WTC11 (cell line): ENCODE data around the gene ZDHHC16. TPM values are rescaled to one million over a fixed set of nuclear protein-coding genes. Genes with fewer than 3 reads are reported as not detected.

Experiments used
- ATAC-seq: fragments of 200-7000 bp; cut with Tn5 transposase; 2 replicates; pipeline ENCODE4 v1.10.0; 2021; ENCODE audit warnings: mild to moderate bottlenecking, moderate library complexity
- CTCF ChIA-PET: fragments of 300-600 bp; sonication (Branson Sonifier 250); formaldehyde crosslinking; loops from one replicate; lab custom pipeline; 2021; ENCODE audit warnings: antibody characterized with exemption; lab: Charles Lee
- POLR2A ChIA-PET: fragments of 350-600 bp; sonication (Branson Sonifier 250); formaldehyde crosslinking; loops from one replicate; lab custom pipeline; 2021; ENCODE audit warnings: antibody characterized with exemption; lab: Charles Lee
- DNase-seq: peaks from one replicate; pipeline ENCODE4 v3.0.0; 2021; ENCODE audit warnings: low spot score
- H3K27ac Mint-ChIP-seq: 2 replicates; pipeline ENCODE4 v1.8.0; 2021; ENCODE audit warnings: mixed read lengths
- H3K27me3 Mint-ChIP-seq: 2 replicates; pipeline ENCODE4 v1.8.0; 2021; ENCODE audit warnings: low read depth, mild to moderate bottlenecking, moderate library complexity, mixed read lengths
- H3K36me3 Mint-ChIP-seq: 2 replicates; pipeline ENCODE4 v1.8.0; 2021; ENCODE audit warnings: mixed read lengths
- H3K4me1 Mint-ChIP-seq: 2 replicates; pipeline ENCODE4 v1.8.0; 2022; ENCODE audit warnings: mixed read lengths
- H3K4me3 Mint-ChIP-seq: 2 replicates; pipeline ENCODE4 v1.8.0; 2021; ENCODE audit warnings: mild to moderate bottlenecking, moderate library complexity, mixed read lengths
- H3K9me3 Mint-ChIP-seq: 2 replicates; pipeline ENCODE4 v1.8.0; 2021; ENCODE audit warnings: mixed read lengths
- ELF4 ChIP-seq: sonication (generic); formaldehyde crosslinking; IDR thresholded peaks from 2 replicates; pipeline ENCODE4 v1.8.1; 2022; ENCODE audit warnings: low read depth, mild to moderate bottlenecking, moderate library complexity, missing genetic modification reagents
- EMX1 ChIP-seq: fragments of 250-450 bp; sonication (Bioruptor Pico); IDR thresholded peaks from 2 replicates; pipeline ENCODE4 v1.8.0; 2021; ENCODE audit warnings: mild to moderate bottlenecking
- ETV6 ChIP-seq: sonication (generic); formaldehyde crosslinking; IDR thresholded peaks from 2 replicates; pipeline ENCODE4 v1.8.1; 2022; ENCODE audit warnings: mild to moderate bottlenecking, missing genetic modification reagents
- FOXJ3 ChIP-seq: sonication (generic); formaldehyde crosslinking; IDR thresholded peaks from 2 replicates; pipeline ENCODE4 v1.9.0; 2021; ENCODE audit warnings: missing genetic modification reagents, mild to moderate bottlenecking, borderline replicate concordance
- FOXK1 ChIP-seq: sonication (generic); formaldehyde crosslinking; IDR thresholded peaks from 2 replicates; pipeline ENCODE4 v1.8.0; 2022; ENCODE audit warnings: mild to moderate bottlenecking, moderate library complexity, missing genetic modification reagents
- FOXP1 ChIP-seq: sonication (generic); formaldehyde crosslinking; IDR thresholded peaks from 2 replicates; pipeline ENCODE4 v1.8.0; 2022; ENCODE audit warnings: missing genetic modification reagents, mild to moderate bottlenecking, moderate library complexity, borderline replicate concordance
- GABPB1 ChIP-seq: sonication (generic); formaldehyde crosslinking; IDR thresholded peaks from 2 replicates; pipeline ENCODE4 v1.8.1; 2023; ENCODE audit warnings: mild to moderate bottlenecking, missing genetic modification reagents
- HMGA2 ChIP-seq: fragments of 250-450 bp; sonication (Bioruptor Pico); IDR thresholded peaks from 2 replicates; pipeline ENCODE4 v1.4.0; 2021; ENCODE audit warnings: mild to moderate bottlenecking, moderate library complexity
- KAT7 ChIP-seq: sonication (generic); formaldehyde crosslinking; IDR thresholded peaks from 2 replicates; pipeline ENCODE4 v1.8.1; 2023; ENCODE audit warnings: missing genetic modification reagents, mild to moderate bottlenecking, borderline replicate concordance
- MYBL2 ChIP-seq: sonication (generic); formaldehyde crosslinking; IDR thresholded peaks from 2 replicates; pipeline ENCODE4 v1.8.1; 2023; ENCODE audit warnings: mild to moderate bottlenecking, moderate library complexity, missing genetic modification reagents
- NFATC4 ChIP-seq: fragments of 250-450 bp; sonication (Bioruptor Pico); IDR thresholded peaks from 2 replicates; pipeline ENCODE4 v1.9.0; 2021; ENCODE audit warnings: mild to moderate bottlenecking
- NFE2L1 ChIP-seq: sonication (generic); formaldehyde crosslinking; IDR thresholded peaks from 2 replicates; pipeline ENCODE4 v1.8.1; 2023; ENCODE audit warnings: missing genetic modification reagents
- NR2C2 ChIP-seq: sonication (generic); formaldehyde crosslinking; IDR thresholded peaks from 2 replicates; pipeline ENCODE4 v1.8.0; 2022; ENCODE audit warnings: mild to moderate bottlenecking, missing genetic modification reagents
- OVOL2 ChIP-seq: fragments of 250-450 bp; sonication (Bioruptor Pico); IDR thresholded peaks from 2 replicates; pipeline ENCODE4 v1.9.0; 2021; ENCODE audit warnings: mild to moderate bottlenecking, borderline replicate concordance
- ZNF219 ChIP-seq: sonication (generic); formaldehyde crosslinking; IDR thresholded peaks from 2 replicates; pipeline ENCODE4 v1.8.0; 2023; ENCODE audit warnings: missing genetic modification reagents, mild to moderate bottlenecking, borderline replicate concordance
- ZNF232 ChIP-seq: sonication (generic); formaldehyde crosslinking; IDR thresholded peaks from 2 replicates; pipeline ENCODE4 v1.8.0; 2022; ENCODE audit warnings: mild to moderate bottlenecking, missing genetic modification reagents
- ZNF396 ChIP-seq: fragments of 250-450 bp; sonication (Bioruptor Pico); IDR thresholded peaks from 2 replicates; pipeline ENCODE4 v1.8.0; 2021; ENCODE audit warnings: mild to moderate bottlenecking, moderate library complexity, borderline replicate concordance
- total RNA-seq: library from RNA; stranded (reverse); gene quantifications from 3 replicates; pipeline ENCODE4 v1.2.3, GENCODE V29; 2021
- TF ChIP-seq, protein P1 (sequence below): fragments of 250-450 bp; sonication (Bioruptor Pico); IDR thresholded peaks from 2 replicates; pipeline ENCODE4 v1.9.0; 2021; ENCODE audit warnings: mild to moderate bottlenecking
- TF ChIP-seq, protein P2 (sequence below): sonication (generic); formaldehyde crosslinking; IDR thresholded peaks from 2 replicates; pipeline ENCODE4 v1.8.0; 2022; ENCODE audit warnings: mild to moderate bottlenecking, missing genetic modification reagents
- TF ChIP-seq, protein P3 (sequence below): sonication (generic); formaldehyde crosslinking; IDR thresholded peaks from 2 replicates; pipeline ENCODE4 v1.8.0; 2022; ENCODE audit warnings: mild to moderate bottlenecking, missing genetic modification reagents
- TF ChIP-seq, protein P4 (sequence below): fragments of 250-450 bp; sonication (Bioruptor Pico); IDR thresholded peaks from 2 replicates; pipeline ENCODE4 v1.9.0; 2021; ENCODE audit warnings: moderate library complexity, mild to moderate bottlenecking, inconsistent platforms, borderline replicate concordance
- TF ChIP-seq, protein P5 (sequence below): sonication (generic); formaldehyde crosslinking; IDR thresholded peaks from 2 replicates; pipeline ENCODE4 v1.8.1; 2022; ENCODE audit warnings: low read depth, mild to moderate bottlenecking, moderate library complexity, missing genetic modification reagents, borderline replicate concordance
- TF ChIP-seq, protein P6 (sequence below): fragments of 250-450 bp; sonication (Bioruptor Pico); IDR thresholded peaks from 2 replicates; pipeline ENCODE4 v1.8.0; 2021; ENCODE audit warnings: mild to moderate bottlenecking
- TF ChIP-seq, protein P7 (sequence below): fragments of 250-450 bp; sonication (Bioruptor Pico); IDR thresholded peaks from 2 replicates; pipeline ENCODE4 v1.9.0; 2021; ENCODE audit warnings: mild to moderate bottlenecking

Gene ZDHHC16
- total RNA-seq, 1 experiment from 2014 or later = 44.4 TPM

DNA sequence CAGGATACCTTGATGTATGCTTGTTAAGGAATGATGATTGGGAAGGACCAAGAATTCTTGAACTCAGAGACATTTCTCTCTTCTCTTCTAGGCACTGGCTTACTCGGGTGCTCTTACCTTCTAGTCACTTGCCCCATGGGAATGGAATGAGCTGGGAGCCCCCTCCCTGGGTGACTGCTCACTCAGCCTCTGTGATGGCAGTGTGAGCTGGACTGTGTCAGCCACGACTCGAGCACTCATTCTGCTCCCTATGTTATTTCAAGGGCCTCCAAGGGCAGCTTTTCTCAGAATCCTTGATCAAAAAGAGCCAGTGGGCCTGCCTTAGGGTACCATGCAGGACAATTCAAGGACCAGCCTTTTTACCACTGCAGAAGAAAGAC is 10.7 kb downstream of the ZDHHC16 start:
- ChIA-PET CTCF (interaction anchor here (0.9 kb wide), 1 partner anchor 155 kb away, joined by 4 read pairs; no protein-coding TSS in a partner anchor), POLR2A (interaction anchor here (0.5 to 1.2 kb wide), 3 partner anchors 55 to 183 kb away, joined by 3 read pairs; partner anchors contain the start of gene PI4K2A)
- Mint-ChIP-seq H3K4me3 (no peak overlapping the region), H3K4me1 (no peaks in the 10 kb centered on the region), H3K27me3 (no peaks in the 10 kb centered on the region), H3K27ac (peak overlapping the region; percentile 49), H3K36me3 (peaks cover 80% of the 10 kb centered on the region), H3K9me3 (0 out of 2 replicates have a peak, but pooled peaks cover 5% of the 10 kb centered on the region)
- TF ChIP-seq ZNF219 = no peak
- TF ChIP-seq, protein P1, sequence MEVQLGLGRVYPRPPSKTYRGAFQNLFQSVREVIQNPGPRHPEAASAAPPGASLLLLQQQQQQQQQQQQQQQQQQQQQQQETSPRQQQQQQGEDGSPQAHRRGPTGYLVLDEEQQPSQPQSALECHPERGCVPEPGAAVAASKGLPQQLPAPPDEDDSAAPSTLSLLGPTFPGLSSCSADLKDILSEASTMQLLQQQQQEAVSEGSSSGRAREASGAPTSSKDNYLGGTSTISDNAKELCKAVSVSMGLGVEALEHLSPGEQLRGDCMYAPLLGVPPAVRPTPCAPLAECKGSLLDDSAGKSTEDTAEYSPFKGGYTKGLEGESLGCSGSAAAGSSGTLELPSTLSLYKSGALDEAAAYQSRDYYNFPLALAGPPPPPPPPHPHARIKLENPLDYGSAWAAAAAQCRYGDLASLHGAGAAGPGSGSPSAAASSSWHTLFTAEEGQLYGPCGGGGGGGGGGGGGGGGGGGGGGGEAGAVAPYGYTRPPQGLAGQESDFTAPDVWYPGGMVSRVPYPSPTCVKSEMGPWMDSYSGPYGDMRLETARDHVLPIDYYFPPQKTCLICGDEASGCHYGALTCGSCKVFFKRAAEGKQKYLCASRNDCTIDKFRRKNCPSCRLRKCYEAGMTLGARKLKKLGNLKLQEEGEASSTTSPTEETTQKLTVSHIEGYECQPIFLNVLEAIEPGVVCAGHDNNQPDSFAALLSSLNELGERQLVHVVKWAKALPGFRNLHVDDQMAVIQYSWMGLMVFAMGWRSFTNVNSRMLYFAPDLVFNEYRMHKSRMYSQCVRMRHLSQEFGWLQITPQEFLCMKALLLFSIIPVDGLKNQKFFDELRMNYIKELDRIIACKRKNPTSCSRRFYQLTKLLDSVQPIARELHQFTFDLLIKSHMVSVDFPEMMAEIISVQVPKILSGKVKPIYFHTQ (CRISPR knock-in tag) = no peak
- no peak for TF ChIP-seq ZNF232 (CRISPR knock-in tag)
- TF ChIP-seq, protein P2, sequence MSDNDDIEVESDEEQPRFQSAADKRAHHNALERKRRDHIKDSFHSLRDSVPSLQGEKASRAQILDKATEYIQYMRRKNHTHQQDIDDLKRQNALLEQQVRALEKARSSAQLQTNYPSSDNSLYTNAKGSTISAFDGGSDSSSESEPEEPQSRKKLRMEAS (CRISPR knock-in tag) = no peak
- TF ChIP-seq NFE2L1 (CRISPR knock-in tag) = no peak
- TF ChIP-seq FOXJ3 (CRISPR knock-in tag) = no peak
- DNase-seq = no peak
- no peak for ATAC-seq

DNA sequence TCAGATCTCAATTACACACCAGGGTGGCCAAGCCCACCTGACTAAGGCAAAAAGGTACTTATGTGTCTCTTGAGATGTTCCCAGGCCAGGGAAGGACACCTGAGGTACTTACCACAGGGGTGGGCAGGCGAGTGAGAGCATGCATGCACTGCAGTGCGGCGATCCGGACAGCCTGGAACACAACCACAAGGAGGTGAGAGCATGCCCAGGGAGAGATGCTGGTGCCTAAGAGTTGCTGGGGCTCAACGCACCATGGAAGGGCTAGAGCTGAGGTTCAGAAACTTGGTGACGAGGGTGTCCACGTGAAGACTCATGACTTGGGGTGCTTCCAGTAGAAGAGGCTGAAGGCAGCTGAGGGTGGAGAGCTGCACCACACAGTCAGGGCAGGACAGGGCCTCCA is 13.1 kb downstream of the ZDHHC16 start:
- no peak for DNase-seq
- 0 out of 2 replicates have a peak, but pooled peaks cover 5% of the 10 kb centered on the region for H3K9me3 Mint-ChIP-seq
- no peaks in the 10 kb centered on the region for H3K4me1 Mint-ChIP-seq
- H3K36me3 Mint-ChIP-seq = peaks cover 78% of the 10 kb centered on the region
- no peak overlapping the region for H3K4me3 Mint-ChIP-seq
- ChIA-PET POLR2A (no interaction called here), CTCF (no interaction called here)
- no peak overlapping the region for H3K27ac Mint-ChIP-seq
- H3K27me3 Mint-ChIP-seq = no peaks in the 10 kb centered on the region
- TF ChIP-seq, protein P3, sequence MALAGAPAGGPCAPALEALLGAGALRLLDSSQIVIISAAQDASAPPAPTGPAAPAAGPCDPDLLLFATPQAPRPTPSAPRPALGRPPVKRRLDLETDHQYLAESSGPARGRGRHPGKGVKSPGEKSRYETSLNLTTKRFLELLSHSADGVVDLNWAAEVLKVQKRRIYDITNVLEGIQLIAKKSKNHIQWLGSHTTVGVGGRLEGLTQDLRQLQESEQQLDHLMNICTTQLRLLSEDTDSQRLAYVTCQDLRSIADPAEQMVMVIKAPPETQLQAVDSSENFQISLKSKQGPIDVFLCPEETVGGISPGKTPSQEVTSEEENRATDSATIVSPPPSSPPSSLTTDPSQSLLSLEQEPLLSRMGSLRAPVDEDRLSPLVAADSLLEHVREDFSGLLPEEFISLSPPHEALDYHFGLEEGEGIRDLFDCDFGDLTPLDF (CRISPR knock-in tag) = no peak
- TF ChIP-seq GABPB1 (CRISPR knock-in tag) (no peak), MYBL2 (CRISPR knock-in tag) (no peak), HMGA2 (no peak), FOXK1 (CRISPR knock-in tag) (no peak), NFATC4 (CRISPR knock-in tag) (no peak), EMX1 (CRISPR knock-in tag) (no peak)
- TF ChIP-seq, protein P4, sequence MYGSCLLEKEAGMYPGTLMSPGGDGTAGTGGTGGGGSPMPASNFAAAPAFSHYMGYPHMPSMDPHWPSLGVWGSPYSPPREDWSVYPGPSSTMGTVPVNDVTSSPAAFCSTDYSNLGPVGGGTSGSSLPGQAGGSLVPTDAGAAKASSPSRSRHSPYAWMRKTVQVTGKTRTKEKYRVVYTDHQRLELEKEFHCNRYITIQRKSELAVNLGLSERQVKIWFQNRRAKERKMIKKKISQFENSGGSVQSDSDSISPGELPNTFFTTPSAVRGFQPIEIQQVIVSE (CRISPR knock-in tag) = no peak
- TF ChIP-seq, protein P5, sequence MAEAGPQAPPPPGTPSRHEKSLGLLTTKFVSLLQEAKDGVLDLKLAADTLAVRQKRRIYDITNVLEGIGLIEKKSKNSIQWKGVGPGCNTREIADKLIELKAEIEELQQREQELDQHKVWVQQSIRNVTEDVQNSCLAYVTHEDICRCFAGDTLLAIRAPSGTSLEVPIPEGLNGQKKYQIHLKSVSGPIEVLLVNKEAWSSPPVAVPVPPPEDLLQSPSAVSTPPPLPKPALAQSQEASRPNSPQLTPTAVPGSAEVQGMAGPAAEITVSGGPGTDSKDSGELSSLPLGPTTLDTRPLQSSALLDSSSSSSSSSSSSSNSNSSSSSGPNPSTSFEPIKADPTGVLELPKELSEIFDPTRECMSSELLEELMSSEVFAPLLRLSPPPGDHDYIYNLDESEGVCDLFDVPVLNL (CRISPR knock-in tag) = no peak
- TF ChIP-seq, all 79 proteins: peak for 0
- ATAC-seq = no peak

DNA sequence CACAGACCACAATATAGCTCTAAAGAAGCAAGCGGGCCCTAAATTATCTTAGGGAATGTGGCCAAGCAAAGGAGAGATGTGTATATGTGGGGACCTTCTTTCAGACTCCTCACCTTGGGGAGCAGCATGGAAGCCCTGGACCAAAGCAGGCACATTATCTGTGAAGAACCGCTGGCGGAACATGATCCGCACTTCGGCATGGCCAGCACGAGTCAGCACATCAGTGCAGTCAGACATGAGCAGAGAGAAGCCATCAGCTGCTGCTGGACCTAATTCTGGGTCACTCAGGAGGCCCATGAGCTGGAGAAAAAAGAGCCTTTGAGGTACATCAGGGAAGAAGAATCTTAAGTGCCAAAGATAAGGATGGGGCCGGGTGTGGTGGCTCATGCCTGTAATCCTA is 14.0 kb downstream of the ZDHHC16 start:
- Mint-ChIP-seq H3K36me3 (peaks cover 84% of the 10 kb centered on the region), H3K9me3 (0 out of 2 replicates have a peak, but pooled peaks cover 5% of the 10 kb centered on the region), H3K27me3 (no peaks in the 10 kb centered on the region), H3K4me1 (no peaks in the 10 kb centered on the region), H3K27ac (no peak overlapping the region), H3K4me3 (no peak overlapping the region)
- POLR2A ChIA-PET = no interaction called here
- ATAC-seq = no peak
- CTCF ChIA-PET = interaction anchor here (1.0 kb wide), 1 partner anchor 94 kb away, joined by 3 read pairs; no protein-coding TSS in a partner anchor
- DNase-seq = no peak
- TF ChIP-seq, protein P6, sequence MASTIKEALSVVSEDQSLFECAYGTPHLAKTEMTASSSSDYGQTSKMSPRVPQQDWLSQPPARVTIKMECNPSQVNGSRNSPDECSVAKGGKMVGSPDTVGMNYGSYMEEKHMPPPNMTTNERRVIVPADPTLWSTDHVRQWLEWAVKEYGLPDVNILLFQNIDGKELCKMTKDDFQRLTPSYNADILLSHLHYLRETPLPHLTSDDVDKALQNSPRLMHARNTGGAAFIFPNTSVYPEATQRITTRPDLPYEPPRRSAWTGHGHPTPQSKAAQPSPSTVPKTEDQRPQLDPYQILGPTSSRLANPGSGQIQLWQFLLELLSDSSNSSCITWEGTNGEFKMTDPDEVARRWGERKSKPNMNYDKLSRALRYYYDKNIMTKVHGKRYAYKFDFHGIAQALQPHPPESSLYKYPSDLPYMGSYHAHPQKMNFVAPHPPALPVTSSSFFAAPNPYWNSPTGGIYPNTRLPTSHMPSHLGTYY (CRISPR knock-in tag) = no peak
- no peak for TF ChIP-seq FOXP1 (CRISPR knock-in tag)
- no peak for TF ChIP-seq ZNF396
- TF ChIP-seq, protein P7, sequence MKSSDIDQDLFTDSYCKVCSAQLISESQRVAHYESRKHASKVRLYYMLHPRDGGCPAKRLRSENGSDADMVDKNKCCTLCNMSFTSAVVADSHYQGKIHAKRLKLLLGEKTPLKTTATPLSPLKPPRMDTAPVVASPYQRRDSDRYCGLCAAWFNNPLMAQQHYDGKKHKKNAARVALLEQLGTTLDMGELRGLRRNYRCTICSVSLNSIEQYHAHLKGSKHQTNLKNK = no peak
- TF ChIP-seq KAT7 (CRISPR knock-in tag) = no peak
- no peak for TF ChIP-seq NFE2L1 (CRISPR knock-in tag)
- no peak for TF ChIP-seq NR2C2
- no peak for TF ChIP-seq ETV6
- TF ChIP-seq GABPB1 (CRISPR knock-in tag) = no peak
- no peak for TF ChIP-seq ELF4 (CRISPR knock-in tag)
- TF ChIP-seq OVOL2 (CRISPR knock-in tag) = no peak
